HL-60/S4 treated with retinoic acid at 250 ng/mL for 4 days and 3 days (cell line): Measurements from ENCODE around the gene GET4.
"Not testable (repeated sequence)": the region's sequence is repeated elsewhere in the genome, so short reads cannot be mapped to it uniquely, and the experiment has no call there.

Experiments used
- in situ Hi-C: fragments of 300-500 bp; cut with MboI; formaldehyde crosslinking; loops from 2 replicates; pipeline ENCODE4 v1.7.0; 2022; ENCODE audit warnings: low sequenced_read_pairs

The GET4 gene

GRCh38 chr7:845091-845490 is 31.3 kb upstream of the GET4 start:
- in situ Hi-C loops: no loop called here

GRCh38 chr7:845731-846130 is 30.6 kb upstream of the GET4 start:
- in situ Hi-C loops: no loop called here

- in situ Hi-C loops: not testable (repeated sequence)
Observed at GRCh38 chr7:846958-847650, 29.2 kb upstream of the GET4 start.

- in situ Hi-C loops: not testable (repeated sequence)
Observed at GRCh38 chr7:847728-848127, 28.6 kb upstream of the GET4 start.

- in situ Hi-C loops: no loop called here
Observed at GRCh38 chr7:849145-849544, 27.2 kb upstream of the GET4 start.

GRCh38 chr7:849781-850180 is 26.6 kb upstream of the GET4 start:
- in situ Hi-C loops: no loop called here

GRCh38 chr7:851204-851603 is 25.1 kb upstream of the GET4 start:
- in situ Hi-C loops: no loop called here

GRCh38 chr7:853366-854117 is 22.8 kb upstream of the GET4 start:
- in situ Hi-C loops: no loop called here

GRCh38 chr7:854118-854775 is 22.1 kb upstream of the GET4 start:
- in situ Hi-C loops: no loop called here

- in situ Hi-C loops: no loop called here
Observed at GRCh38 chr7:855686-856369, 20.5 kb upstream of the GET4 start.

GRCh38 chr7:856444-857095 is 19.8 kb upstream of the GET4 start:
- in situ Hi-C loops: no loop called here

GRCh38 chr7:857661-858060 is 18.7 kb upstream of the GET4 start:
- in situ Hi-C loops: no loop called here

- in situ Hi-C loops: no loop called here
Observed at GRCh38 chr7:859359-860030, 16.9 kb upstream of the GET4 start.

- in situ Hi-C loops: no loop called here
Observed at GRCh38 chr7:860149-860548, 16.2 kb upstream of the GET4 start.

- in situ Hi-C loops: no loop called here
Observed at GRCh38 chr7:861222-861621, 15.1 kb upstream of the GET4 start.

- in situ Hi-C loops: no loop called here
Observed at GRCh38 chr7:862157-862556, 14.2 kb upstream of the GET4 start.

GRCh38 chr7:863106-863505 is 13.2 kb upstream of the GET4 start:
- in situ Hi-C loops: no loop called here

GRCh38 chr7:865921-866320 is 10.4 kb upstream of the GET4 start:
- in situ Hi-C loops: no loop called here

GRCh38 chr7:867001-867405 is 9.4 kb upstream of the GET4 start:
- in situ Hi-C loops: no loop called here

GRCh38 chr7:867406-868188 is 8.8 kb upstream of the GET4 start:
- in situ Hi-C loops: no loop called here
